ENCODE measurements around the gene CCDC91.

Gene CCDC91

GRCh38 chr12:28355161-28355560 lies 164.9 kb downstream of the CCDC91 start:
- TF ChIP-seq ELF4 (IDR thresholded peaks at IDR 0.05) (no peak), CTBP1 (IDR thresholded peaks at IDR 0.05; ENCODE audit: borderline replicate concordance) (no peak), FOXA1 (IDR thresholded peaks at IDR 0.05) (no peak), L3MBTL2 (conservative IDR thresholded peaks at IDR 0.05) (no peak), TARDBP (IDR thresholded peaks at IDR 0.05) (no peak), NFRKB (IDR thresholded peaks at IDR 0.05) (no peak), ARNT (IDR thresholded peaks at IDR 0.05) (no peak), BHLHE40 (IDR thresholded peaks at IDR 0.05; ENCODE audit: borderline replicate concordance) (no peak), SUZ12 (IDR thresholded peaks at IDR 0.05) (no peak), PKNOX1 (IDR thresholded peaks at IDR 0.05) (no peak), LEF1 (IDR thresholded peaks at IDR 0.05; ENCODE audit: borderline replicate concordance) (no peak), FOXM1 (IDR thresholded peaks at IDR 0.05; ENCODE audit: borderline replicate concordance) (no peak), FOXK2 (IDR thresholded peaks at IDR 0.05) (no peak), SP1 (IDR thresholded peaks at IDR 0.05) (no peak), ZNF384 (IDR thresholded peaks at IDR 0.05) (no peak), HDGF (IDR thresholded peaks at IDR 0.05; ENCODE audit: borderline replicate concordance) (no peak)
- ChIA-PET POLR2A (no interaction called here), CTCF (no interaction called here)
- DNase-seq (ENCODE audit: extremely low spot score), result no peak

- DNase-seq (ENCODE audit: extremely low spot score), result no peak
- CTCF ChIA-PET, result no interaction called here
- POLR2A ChIA-PET, result no interaction called here
- TF ChIP-seq SP1 (IDR thresholded peaks at IDR 0.05) (no peak), ELF4 (IDR thresholded peaks at IDR 0.05) (no peak), PKNOX1 (IDR thresholded peaks at IDR 0.05) (no peak), HDGF (IDR thresholded peaks at IDR 0.05; ENCODE audit: borderline replicate concordance) (no peak), CTBP1 (IDR thresholded peaks at IDR 0.05; ENCODE audit: borderline replicate concordance) (no peak), LEF1 (IDR thresholded peaks at IDR 0.05; ENCODE audit: borderline replicate concordance) (no peak), BHLHE40 (IDR thresholded peaks at IDR 0.05; ENCODE audit: borderline replicate concordance) (no peak), L3MBTL2 (conservative IDR thresholded peaks at IDR 0.05) (no peak), FOXA1 (IDR thresholded peaks at IDR 0.05) (no peak), SUZ12 (IDR thresholded peaks at IDR 0.05) (no peak), ARNT (IDR thresholded peaks at IDR 0.05) (no peak)
Measured at GRCh38 chr12:28360253-28360652, 170.0 kb downstream of the CCDC91 start.

- ChIA-PET CTCF (no interaction called here), POLR2A (no interaction called here)
- no peak for DNase-seq (ENCODE audit: extremely low spot score)
- TF ChIP-seq TARDBP (IDR thresholded peaks at IDR 0.05) (no peak), ELF4 (IDR thresholded peaks at IDR 0.05) (no peak), FOXK2 (IDR thresholded peaks at IDR 0.05) (no peak), SP1 (IDR thresholded peaks at IDR 0.05) (no peak), BHLHE40 (IDR thresholded peaks at IDR 0.05; ENCODE audit: borderline replicate concordance) (no peak)
Measured at GRCh38 chr12:28367326-28367725, 177.1 kb downstream of the CCDC91 start.

GRCh38 chr12:28367993-28368392 lies 177.7 kb downstream of the CCDC91 start:
- no peak for DNase-seq (ENCODE audit: extremely low spot score)
- CTCF ChIA-PET, result no interaction called here
- no peak for TF ChIP-seq LEF1 (IDR thresholded peaks at IDR 0.05; ENCODE audit: borderline replicate concordance)
- TF ChIP-seq SP1 (IDR thresholded peaks at IDR 0.05), result no peak
- no peak for TF ChIP-seq ELF4 (IDR thresholded peaks at IDR 0.05)
- TF ChIP-seq L3MBTL2 (conservative IDR thresholded peaks at IDR 0.05), result no peak
- TF ChIP-seq FOXA1 (IDR thresholded peaks at IDR 0.05), result no peak
- no peak for TF ChIP-seq PKNOX1 (IDR thresholded peaks at IDR 0.05)
- TF ChIP-seq FOXM1 (IDR thresholded peaks at IDR 0.05; ENCODE audit: borderline replicate concordance), result no peak
- no peak for TF ChIP-seq BHLHE40 (IDR thresholded peaks at IDR 0.05; ENCODE audit: borderline replicate concordance)
- no peak for TF ChIP-seq HDGF (IDR thresholded peaks at IDR 0.05; ENCODE audit: borderline replicate concordance)
- no peak for TF ChIP-seq ARNT (IDR thresholded peaks at IDR 0.05)
- TF ChIP-seq SUZ12 (IDR thresholded peaks at IDR 0.05), result no peak
- no peak for TF ChIP-seq CTBP1 (IDR thresholded peaks at IDR 0.05; ENCODE audit: borderline replicate concordance)
- no peak for TF ChIP-seq TARDBP (IDR thresholded peaks at IDR 0.05)
- no peak for TF ChIP-seq FOXK2 (IDR thresholded peaks at IDR 0.05)
- TF ChIP-seq ZNF384 (IDR thresholded peaks at IDR 0.05), result no peak
- no peak for TF ChIP-seq NFRKB (IDR thresholded peaks at IDR 0.05)
- POLR2A ChIA-PET, result no interaction called here

GRCh38 chr12:28369483-28369882 lies 179.2 kb downstream of the CCDC91 start:
- TF ChIP-seq FOXK2 (IDR thresholded peaks at IDR 0.05) (no peak), NFRKB (IDR thresholded peaks at IDR 0.05) (no peak), BHLHE40 (IDR thresholded peaks at IDR 0.05; ENCODE audit: borderline replicate concordance) (no peak)
- CTCF ChIA-PET, result no interaction called here
- DNase-seq (ENCODE audit: extremely low spot score), result no peak
- POLR2A ChIA-PET, result no interaction called here

- DNase-seq (ENCODE audit: extremely low spot score), result no peak
- POLR2A ChIA-PET, result no interaction called here
- no peak for TF ChIP-seq LEF1 (IDR thresholded peaks at IDR 0.05; ENCODE audit: borderline replicate concordance)
- TF ChIP-seq CTBP1 (IDR thresholded peaks at IDR 0.05; ENCODE audit: borderline replicate concordance), result no peak
- no peak for TF ChIP-seq FOXM1 (IDR thresholded peaks at IDR 0.05; ENCODE audit: borderline replicate concordance)
- no peak for TF ChIP-seq PKNOX1 (IDR thresholded peaks at IDR 0.05)
- no peak for TF ChIP-seq FOXK2 (IDR thresholded peaks at IDR 0.05)
- CTCF ChIA-PET, result no interaction called here
Measured at GRCh38 chr12:28374556-28374955, 184.3 kb downstream of the CCDC91 start.
